Activated gamma-delta T cell treated with anti-CD3 and anti-CD28 coated beads, Interleukin-2, amount 50 U/mL, for 16 hours (primary cell): ENCODE results near the gene HSPA9.

ENCODE experiments used
- DNase-seq: peaks from one replicate; pipeline ENCODE4 v3.0.0-alpha.2; 2020; ENCODE audit warnings: low read depth

The HSPA9 gene

GRCh38 chr5:138575194-138576015 lies at the start of gene HSPA9:
Gene HSPA9, minus strand, starts transcription at chr5:138575401. Its CDS starts 83 bp downstream, at chr5:138575318.
- peak; percentile 93 for DNase-seq

- DNase-seq: no peak
These were observed 47.9 kb upstream of the HSPA9 start for GRCh38 chr5:138623053-138623452.

GRCh38 chr5:138622051-138622450 lies 46.9 kb upstream of the HSPA9 start:
- no peak for DNase-seq

- no peak for DNase-seq
These were observed 45.5 kb upstream of the HSPA9 start for GRCh38 chr5:138620663-138621224.

- no peak for DNase-seq
These were observed 41.3 kb upstream of the HSPA9 start for GRCh38 chr5:138616508-138616907.

- no peak for DNase-seq
These were observed 40.3 kb upstream of the HSPA9 start for GRCh38 chr5:138615461-138615860.

GRCh38 chr5:138611678-138612218 lies 36.5 kb upstream of the HSPA9 start:
- DNase-seq: no peak

GRCh38 chr5:138610918-138611677 lies 35.9 kb upstream of the HSPA9 start:
- no peak for DNase-seq

- DNase-seq: no peak
These were observed 35.3 kb upstream of the HSPA9 start for GRCh38 chr5:138610415-138610917.

GRCh38 chr5:138606378-138607064 lies 31.3 kb upstream of the HSPA9 start:
- DNase-seq: no peak

GRCh38 chr5:138605254-138605972 lies 30.2 kb upstream of the HSPA9 start:
- DNase-seq: no peak

- DNase-seq: no peak
These were observed 29.1 kb upstream of the HSPA9 start for GRCh38 chr5:138604176-138604785.

GRCh38 chr5:138603249-138603920 lies 28.2 kb upstream of the HSPA9 start:
- DNase-seq: no peak

- no peak for DNase-seq
These were observed 27.3 kb upstream of the HSPA9 start for GRCh38 chr5:138602371-138603000.

- DNase-seq: no peak
These were observed 26.2 kb upstream of the HSPA9 start for GRCh38 chr5:138601444-138601843.

- no peak for DNase-seq
These were observed 25.2 kb upstream of the HSPA9 start for GRCh38 chr5:138600446-138600845.

GRCh38 chr5:138597661-138598400 lies 22.6 kb upstream of the HSPA9 start:
- DNase-seq: no peak

- DNase-seq: no peak
These were observed 21.1 kb upstream of the HSPA9 start for GRCh38 chr5:138596105-138596881.
